Naive thymus-derived CD8-positive, alpha-beta T cell (primary cell): ENCODE measurements around the gene CTNNA2. TPM values are rescaled to one million over a fixed set of nuclear protein-coding genes. Genes with fewer than 3 reads are reported as not detected.
"Not testable (repeated sequence)": the region's sequence is repeated elsewhere in the genome, so short reads cannot be mapped to it uniquely, and the experiment has no call there.

Experiments used
- ATAC-seq, 2 donors: fragments of 150-1000 bp; cut with Tn5 transposase in 1 of 2; sonication (Bioruptor Pico), chemical (Tn5 transposase) in 1 of 2; 1 replicate in 1 of 2; 2 replicates in 1 of 2; pipeline ENCODE4 v1.10.0; 2021; ENCODE audit warnings: mild to moderate bottlenecking in 2 of 2, moderate library complexity in 2 of 2
- POLR2A ChIA-PET: fragments of 350-600 bp; sonication (Branson Sonifier 250); formaldehyde crosslinking; loops from one replicate; lab custom pipeline; 2021; ENCODE audit warnings: antibody characterized with exemption; lab: Charles Lee
- DNase-seq, 10 donors: peaks; one replicate each; pipeline versions ENCODE4 v3.0.0 to v3.0.0-alpha.2; 2020 to 2022
- H3K27ac Mint-ChIP-seq, 10 donors: one replicate each; pipeline ENCODE4 v1.8.0; 2020 to 2022; ENCODE audit warnings: mild to moderate bottlenecking in 10 of 10, mixed read lengths in 10 of 10, moderate library complexity in 4 of 10, inconsistent platforms in 1 of 10
- H3K27me3 Mint-ChIP-seq, 5 donors: one replicate each; pipeline ENCODE4 v1.8.0; 2021 to 2022; ENCODE audit warnings: mixed read lengths in 5 of 5
- H3K36me3 Mint-ChIP-seq, 3 donors: one replicate each; pipeline ENCODE4 v1.8.0; 2020 to 2022; ENCODE audit warnings: mixed read lengths in 3 of 3, mild to moderate bottlenecking in 2 of 3, inconsistent platforms in 1 of 3
- H3K4me1 Mint-ChIP-seq, 4 donors: one replicate each; pipeline ENCODE4 v1.8.0; 2021 to 2022; ENCODE audit warnings: mixed read lengths in 4 of 4
- H3K4me3 Mint-ChIP-seq, 10 donors: one replicate each; pipeline ENCODE4 v1.8.0; 2020 to 2022; ENCODE audit warnings: mild to moderate bottlenecking in 10 of 10, mixed read lengths in 10 of 10, moderate library complexity in 6 of 10, inconsistent platforms in 1 of 10
- H3K9me3 Mint-ChIP-seq, 9 donors: one replicate each; pipeline ENCODE4 v1.8.0; 2020 to 2022; ENCODE audit warnings: mixed read lengths in 9 of 9, mild to moderate bottlenecking in 3 of 9, inconsistent platforms in 1 of 9, moderate library complexity in 1 of 9
- polyA plus RNA-seq, 3 donors: library from polyadenylated mRNA; unstranded; fragments of 300-500 nt; fragmentation: Illumina TruSeq; gene quantifications; one replicate each; pipeline ENCODE4 v1.2.3, GENCODE V29; 2021
- total RNA-seq, 8 experiments: library from RNA in 2 of 8; stranded (reverse) in 2 of 8; gene quantifications; one replicate each; pipeline ENCODE4 v1.2.3 and lab custom pipeline; 2021 to 2026

Gene CTNNA2
- total and polyA plus RNA-seq, 5 experiments from 2014 or later: not detected

DNA sequence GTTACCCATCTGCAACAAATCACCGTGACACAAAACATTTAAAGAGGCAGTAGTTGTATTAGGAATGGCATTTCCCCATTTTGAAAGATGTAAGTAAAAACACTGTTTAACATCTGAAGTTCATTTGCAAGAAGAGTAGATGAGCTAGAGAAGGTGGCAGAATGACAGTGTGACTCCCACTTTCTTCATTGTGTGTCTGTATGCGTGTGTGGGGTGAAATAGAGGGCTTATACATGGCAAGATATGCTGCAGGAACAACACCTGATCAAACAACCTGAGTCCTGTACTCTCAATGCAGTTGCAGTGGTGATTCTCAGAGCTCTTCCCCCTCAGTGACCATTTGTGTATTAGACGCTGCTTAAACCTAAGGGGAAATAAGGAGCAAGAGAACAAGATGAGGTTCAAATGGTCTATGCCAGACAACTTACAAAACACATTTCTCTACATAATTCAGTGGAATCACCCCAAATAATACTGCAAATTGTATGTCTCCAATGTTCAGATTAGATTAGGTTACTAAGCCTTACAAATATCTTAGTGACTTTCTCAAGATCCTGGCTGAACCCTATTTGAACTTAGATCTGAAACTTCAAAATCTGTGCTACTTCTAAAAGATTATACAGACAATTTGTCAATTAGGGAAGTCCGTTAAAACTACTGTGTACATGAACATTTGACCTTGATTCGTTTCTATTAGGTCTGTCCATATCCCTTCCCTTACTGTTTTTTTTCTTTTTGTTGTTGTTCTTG is 561.6 kb downstream of the CTNNA2 start:
- Mint-ChIP-seq H3K4me1 (peaks cover 0 to 5% (median 0%) of the 10 kb centered on the region in 4 donors), H3K9me3 (peaks cover 0 to 3% (median 0%) of the 10 kb centered on the region in 9 donors), H3K27me3 (peaks cover 0 to 44% (median 13%) of the 10 kb centered on the region in 5 donors), H3K36me3 (no peaks in the 10 kb centered on the region), H3K27ac (no peak overlapping the region), H3K4me3 (no peak overlapping the region)
- ATAC-seq (no peak), DNase-seq (no peak)
- POLR2A ChIA-PET: no interaction called here

- POLR2A ChIA-PET: no interaction called here
- Mint-ChIP-seq H3K27ac (no peak overlapping the region), H3K4me3 (no peak overlapping the region), H3K9me3 (peaks cover 0 to 3% (median 0%) of the 10 kb centered on the region in 9 donors), H3K27me3 (peaks cover 0 to 42% (median 15%) of the 10 kb centered on the region in 5 donors), H3K4me1 (peaks cover 0 to 5% (median 0%) of the 10 kb centered on the region in 4 donors), H3K36me3 (no peaks in the 10 kb centered on the region)
- ATAC-seq: no peak
- no peak for DNase-seq
Measured at GRCh38 chr2:80075719-80076118, 562.9 kb downstream of the CTNNA2 start.

DNA sequence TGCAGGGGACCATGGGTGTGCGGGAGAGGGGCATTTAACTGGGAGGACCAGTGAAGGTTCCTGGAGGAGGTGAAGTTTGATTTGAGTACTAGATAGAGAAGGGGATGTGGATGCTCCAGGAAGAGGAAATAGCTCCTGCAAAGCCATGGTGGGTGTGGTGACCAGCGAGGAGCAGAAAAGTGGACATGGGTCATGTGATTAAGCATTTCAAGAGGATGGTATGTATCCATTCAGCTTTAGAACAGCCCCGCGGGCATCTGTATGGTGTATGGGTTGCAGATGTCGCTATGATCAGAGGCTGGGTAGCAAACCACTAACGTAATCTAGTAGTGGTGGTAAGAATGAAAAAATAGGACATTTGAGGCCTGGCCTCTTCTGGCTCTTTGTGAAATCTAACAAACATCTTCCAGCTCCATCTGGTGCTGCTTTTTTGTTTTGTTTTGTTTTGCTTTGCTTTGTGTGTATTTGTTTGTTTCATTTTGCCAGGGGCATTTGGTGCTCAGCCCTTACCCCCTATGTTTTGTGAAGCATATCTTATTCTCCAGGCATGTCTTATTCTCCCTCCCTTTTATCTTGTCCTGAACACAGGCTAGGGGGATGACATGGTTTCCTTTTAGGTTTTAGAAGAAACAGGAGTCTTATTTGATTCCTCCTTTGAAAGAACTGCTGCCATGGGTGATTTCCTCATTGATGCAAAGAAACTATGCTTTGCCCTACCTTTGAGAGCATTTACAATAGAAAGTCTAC is 565.6 kb downstream of the CTNNA2 start:
- Mint-ChIP-seq H3K36me3 (no peaks in the 10 kb centered on the region), H3K27ac (no peak overlapping the region), H3K4me1 (peaks cover 0 to 6% (median under 1%) of the 10 kb centered on the region in 4 donors), H3K4me3 (no peak overlapping the region), H3K27me3 (peaks cover 0 to 40% (median 10%) of the 10 kb centered on the region in 5 donors), H3K9me3 (peaks cover 0 to 3% (median 0%) of the 10 kb centered on the region in 9 donors)
- DNase-seq (no peak), ATAC-seq (no peak)
- POLR2A ChIA-PET: no interaction called here

DNA sequence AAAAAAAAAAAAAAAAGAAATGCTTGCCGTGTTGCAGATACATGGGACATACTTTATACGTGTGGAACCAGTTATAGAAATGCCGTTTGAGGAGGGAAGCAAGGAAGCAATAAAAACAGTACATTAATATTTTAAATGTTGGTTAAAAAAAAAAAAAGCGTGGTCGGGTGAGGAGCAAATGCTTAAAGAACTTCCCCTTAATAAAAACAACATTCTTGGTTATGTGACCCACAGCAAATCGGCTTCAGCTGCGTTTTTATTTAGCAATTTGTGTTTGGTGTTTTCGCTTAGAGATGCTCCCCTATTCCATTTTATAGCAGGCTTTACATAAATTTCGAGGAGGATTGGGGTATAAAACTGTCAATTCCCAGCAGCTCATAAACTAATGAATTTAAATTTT is 568.1 kb downstream of the CTNNA2 start:
- H3K27me3 Mint-ChIP-seq: peaks cover 0 to 40% (median 12%) of the 10 kb centered on the region in 5 donors
- ATAC-seq (no peak), DNase-seq (no peak)
- no peak overlapping the region for H3K27ac Mint-ChIP-seq
- POLR2A ChIA-PET: no interaction called here
- H3K9me3 Mint-ChIP-seq: peaks cover 0 to 4% (median 0%) of the 10 kb centered on the region in 9 donors
- peaks cover 0 to 6% (median under 1%) of the 10 kb centered on the region in 4 donors for H3K4me1 Mint-ChIP-seq
- no peak overlapping the region for H3K4me3 Mint-ChIP-seq
- no peaks in the 10 kb centered on the region for H3K36me3 Mint-ChIP-seq

- Mint-ChIP-seq H3K27me3 (peaks cover 0 to 5% (median 0%) of the 10 kb centered on the region in 5 donors), H3K9me3 (peaks cover 0 to 7% (median 0%) of the 10 kb centered on the region in 9 donors), H3K27ac (no peak overlapping the region)
Measured at GRCh38 chr2:80086831-80087230, 574.0 kb downstream of the CTNNA2 start.

DNA sequence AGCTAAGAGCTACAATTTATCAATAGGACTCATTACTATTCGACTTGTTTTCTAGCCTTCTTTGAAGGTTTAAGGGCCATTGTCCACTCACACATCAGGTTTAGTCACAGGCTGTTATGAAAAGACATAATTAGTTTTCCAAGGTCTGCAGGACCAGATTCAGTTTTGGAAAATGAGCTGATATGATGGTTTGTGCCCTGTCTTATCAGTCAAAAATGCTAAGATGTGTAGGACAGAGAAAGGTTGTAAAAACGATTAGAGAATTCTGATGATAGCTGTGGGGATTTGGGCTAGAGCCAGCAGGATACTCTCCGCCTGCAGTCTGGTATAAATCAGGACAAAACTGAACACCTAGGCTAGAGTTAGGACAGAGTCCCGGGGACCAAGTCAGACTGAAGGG is 578.4 kb downstream of the CTNNA2 start:
- no peaks in the 10 kb centered on the region for H3K27me3 Mint-ChIP-seq
- POLR2A ChIA-PET: no interaction called here
- no peaks in the 10 kb centered on the region for H3K36me3 Mint-ChIP-seq
- no peak overlapping the region for H3K4me3 Mint-ChIP-seq
- ATAC-seq (no peak), DNase-seq (no peak)
- H3K27ac Mint-ChIP-seq: no peak overlapping the region
- peaks cover 0 to 7% (median 3%) of the 10 kb centered on the region in 9 donors for H3K9me3 Mint-ChIP-seq
- H3K4me1 Mint-ChIP-seq: no peaks in the 10 kb centered on the region

More at GRCh38 chr2:80086831-80087230, 574.0 kb downstream of the CTNNA2 start:
- H3K4me1 Mint-ChIP-seq: peaks cover 0 to under 1% (median 0%) of the 10 kb centered on the region in 4 donors
- no peak overlapping the region for H3K4me3 Mint-ChIP-seq
- POLR2A ChIA-PET: no interaction called here
- no peak for ATAC-seq
- DNase-seq: no peak
- no peaks in the 10 kb centered on the region for H3K36me3 Mint-ChIP-seq

- DNase-seq: no peak
- H3K4me3 Mint-ChIP-seq: no peak overlapping the region
- H3K36me3 Mint-ChIP-seq: no peaks in the 10 kb centered on the region
- H3K27me3 Mint-ChIP-seq: no peaks in the 10 kb centered on the region
- H3K9me3 Mint-ChIP-seq: peaks cover 0 to 19% (median 3%) of the 10 kb centered on the region in 9 donors
- no peaks in the 10 kb centered on the region for H3K4me1 Mint-ChIP-seq
- no peak for ATAC-seq
- POLR2A ChIA-PET: no interaction called here
- H3K27ac Mint-ChIP-seq: no peak overlapping the region
Measured at GRCh38 chr2:80092474-80092873, 579.6 kb downstream of the CTNNA2 start.

- POLR2A ChIA-PET, DNase-seq, H3K27me3 Mint-ChIP-seq, H3K4me1 Mint-ChIP-seq, H3K4me3 Mint-ChIP-seq, ATAC-seq, H3K27ac Mint-ChIP-seq, H3K36me3 Mint-ChIP-seq: not testable (repeated sequence)
- peaks cover 0 to 25% (median 6%) of the 10 kb centered on the region in 9 donors for H3K9me3 Mint-ChIP-seq
Measured at GRCh38 chr2:80098503-80098902, 585.7 kb downstream of the CTNNA2 start.

DNA sequence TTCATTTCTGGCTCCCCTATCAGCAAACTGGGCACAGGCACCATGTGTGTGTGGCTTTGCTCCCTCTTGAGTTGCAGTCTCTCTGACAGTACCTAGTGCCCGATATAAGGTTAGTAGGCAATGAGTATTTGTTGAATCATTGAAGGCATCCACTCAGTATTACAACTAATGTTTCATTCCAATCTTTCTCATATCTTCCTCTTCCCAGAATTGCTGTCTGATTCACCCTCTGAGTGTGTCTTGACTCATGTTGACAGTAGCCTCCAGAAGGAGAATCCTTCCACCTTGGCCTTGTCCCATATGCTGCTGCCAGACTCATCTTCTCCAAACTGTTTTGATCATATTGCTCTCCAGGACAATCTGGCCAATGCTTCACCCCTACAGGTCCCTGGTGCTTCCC is 589.2 kb downstream of the CTNNA2 start:
- no peaks in the 10 kb centered on the region for H3K36me3 Mint-ChIP-seq
- H3K27ac Mint-ChIP-seq: no peak overlapping the region
- ATAC-seq (no peak), DNase-seq (no peak)
- H3K4me3 Mint-ChIP-seq: no peak overlapping the region
- H3K9me3 Mint-ChIP-seq: peaks cover 0 to 16% (median 4%) of the 10 kb centered on the region in 9 donors
- POLR2A ChIA-PET: no interaction called here
- H3K27me3 Mint-ChIP-seq: peaks cover 0 to 13% (median 0%) of the 10 kb centered on the region in 5 donors
- no peaks in the 10 kb centered on the region for H3K4me1 Mint-ChIP-seq

GRCh38 chr2:80105015-80105640 is 592.3 kb downstream of the CTNNA2 start:
- DNase-seq: no peak
- Mint-ChIP-seq H3K27me3 (peaks cover 0 to 16% (median 0%) of the 10 kb centered on the region in 5 donors), H3K27ac (no peak overlapping the region), H3K36me3 (no peaks in the 10 kb centered on the region), H3K9me3 (peaks cover 0 to 21% (median 6%) of the 10 kb centered on the region in 9 donors), H3K4me3 (no peak overlapping the region), H3K4me1 (no peaks in the 10 kb centered on the region)
- POLR2A ChIA-PET: no interaction called here
- ATAC-seq: no peak

DNA sequence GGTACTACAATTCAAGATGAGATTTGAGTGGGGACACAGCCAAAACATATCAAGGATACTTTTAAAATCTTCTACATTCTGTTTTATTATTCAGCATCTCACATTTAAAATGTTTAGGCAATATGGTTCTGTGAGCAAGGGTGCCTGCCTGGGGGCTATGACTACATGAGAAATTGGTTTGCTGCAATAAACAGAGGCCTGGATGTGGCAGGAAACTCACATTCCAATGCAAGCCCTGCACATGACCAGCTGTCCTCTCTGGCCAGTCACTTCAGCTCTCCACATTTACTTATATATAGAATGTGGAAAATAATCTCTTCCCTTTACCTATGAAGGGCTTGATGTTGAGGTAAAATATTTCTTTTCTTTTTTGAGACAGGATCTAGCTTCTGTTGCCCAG is 598.3 kb downstream of the CTNNA2 start:
- POLR2A ChIA-PET: no interaction called here
- ATAC-seq (no peak), DNase-seq (no peak)
- no peak overlapping the region for H3K27ac Mint-ChIP-seq
- H3K9me3 Mint-ChIP-seq: peaks cover 0 to 32% (median 6%) of the 10 kb centered on the region in 9 donors
- H3K36me3 Mint-ChIP-seq: no peaks in the 10 kb centered on the region
- H3K4me3 Mint-ChIP-seq: no peak overlapping the region
- H3K4me1 Mint-ChIP-seq: no peaks in the 10 kb centered on the region
- peaks cover 0 to 8% (median 0%) of the 10 kb centered on the region in 5 donors for H3K27me3 Mint-ChIP-seq

GRCh38 chr2:80112790-80113189 is 599.9 kb downstream of the CTNNA2 start:
- no peak for ATAC-seq
- Mint-ChIP-seq H3K4me1 (no peaks in the 10 kb centered on the region), H3K27me3 (no peaks in the 10 kb centered on the region), H3K36me3 (no peaks in the 10 kb centered on the region), H3K9me3 (peaks cover 0 to 20% (median 4%) of the 10 kb centered on the region in 9 donors), H3K27ac (no peak overlapping the region), H3K4me3 (no peak overlapping the region)
- DNase-seq: no peak
- POLR2A ChIA-PET: no interaction called here

- ATAC-seq: no peak
- POLR2A ChIA-PET: no interaction called here
- no peak overlapping the region for H3K27ac Mint-ChIP-seq
- no peaks in the 10 kb centered on the region for H3K36me3 Mint-ChIP-seq
- H3K27me3 Mint-ChIP-seq: no peaks in the 10 kb centered on the region
- H3K4me1 Mint-ChIP-seq: no peaks in the 10 kb centered on the region
- H3K4me3 Mint-ChIP-seq: no peak overlapping the region
- H3K9me3 Mint-ChIP-seq: peaks cover 0 to 20% (median 4%) of the 10 kb centered on the region in 9 donors
- no peak for DNase-seq
Measured at GRCh38 chr2:80113399-80113798, 600.5 kb downstream of the CTNNA2 start.
